HG03342 (cell line): ENCODE measurements around the gene PCNX3.
"Not testable (repeated sequence)": the region's sequence is repeated elsewhere in the genome, so short reads cannot be mapped to it uniquely, and the experiment has no call there.

Experiments used
- ATAC-seq: cut with Tn5 transposase; IDR thresholded peaks from one replicate; pipeline ENCODE4 v1.9.1; 2021; ENCODE audit warnings: mild to moderate bottlenecking, moderate library complexity; ENCODE audit not compliant: unreplicated experiment

Gene PCNX3

DNA sequence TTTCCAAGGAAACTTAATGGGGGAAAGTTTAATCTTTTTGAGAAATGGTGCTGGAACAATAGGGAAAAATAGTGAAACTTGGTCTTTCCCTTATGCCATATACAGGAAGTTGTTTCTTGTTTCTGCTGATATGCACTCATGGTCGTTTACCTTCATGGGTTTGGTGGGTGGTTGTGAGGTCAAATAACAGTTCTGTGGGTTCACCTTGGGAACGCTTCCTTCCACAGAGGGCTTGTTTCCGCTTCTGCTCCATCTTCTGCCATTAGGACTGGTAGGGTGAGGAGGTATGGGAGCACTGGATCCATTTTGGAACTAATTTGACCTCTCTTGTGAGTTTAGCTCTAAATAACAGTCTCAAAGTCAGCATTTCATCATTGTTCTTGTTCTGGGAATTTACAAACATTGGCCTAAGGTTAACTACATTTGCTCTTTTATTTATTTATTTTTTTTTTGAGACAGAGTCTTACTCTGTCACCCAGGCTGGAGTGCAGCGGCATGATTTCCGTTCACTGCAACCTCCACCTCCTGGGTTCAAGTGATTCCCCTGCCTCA lies 64.7 kb downstream of the PCNX3 start:
- no peak for ATAC-seq

DNA sequence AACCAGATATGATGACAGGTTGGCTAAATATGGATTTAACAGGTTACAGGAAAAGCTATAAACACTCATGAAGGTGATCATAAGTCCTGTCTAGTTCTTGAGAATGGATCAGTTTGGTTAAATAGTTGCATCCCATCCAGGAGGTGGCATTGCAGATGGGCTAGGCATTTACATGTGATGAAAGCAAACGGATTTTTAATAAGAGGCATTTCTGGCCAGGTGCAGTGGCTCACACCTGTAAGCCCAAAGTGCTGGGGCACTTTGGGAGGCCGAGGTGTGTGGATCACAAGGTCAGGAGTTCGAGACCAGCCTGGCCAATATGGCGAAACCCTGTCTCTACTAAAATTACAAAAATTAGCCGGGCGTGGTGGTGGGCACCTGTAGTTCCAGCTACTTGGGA lies 67.9 kb downstream of the PCNX3 start:
- ATAC-seq: not testable (repeated sequence)

DNA sequence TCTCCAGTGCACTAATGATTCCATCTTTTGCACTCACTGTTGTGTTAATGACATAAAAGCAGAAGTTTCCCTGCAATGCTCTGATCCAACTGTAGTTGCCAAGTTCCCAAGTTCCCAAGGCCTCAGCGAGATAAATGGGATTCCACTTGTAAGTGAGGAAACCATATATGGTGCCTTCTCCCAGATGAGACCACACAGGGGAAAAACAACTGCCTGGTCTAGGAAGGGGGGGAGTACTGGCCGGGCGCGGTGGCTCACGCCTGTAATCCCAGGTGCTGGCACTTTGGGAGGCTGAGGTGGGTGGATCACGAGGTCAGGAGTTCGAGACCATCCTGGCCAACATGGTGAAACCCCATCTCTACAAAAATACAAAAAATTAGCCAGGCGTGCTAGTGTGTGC lies 70.4 kb downstream of the PCNX3 start:
- ATAC-seq: no peak
